HFF-Myc (cell line): Measurements from ENCODE around the gene CA14.
"Not testable (repeated sequence)": the region's sequence is repeated elsewhere in the genome, so short reads cannot be mapped to it uniquely, and the experiment has no call there.

Experiments used
- DNase-seq: peaks from one replicate; pipeline ENCODE4 v3.0.0-alpha.2; 2011; ENCODE audit warnings: low read depth; ENCODE audit errors: extremely low read depth
- H3K4me3 ChIP-seq: replicated peaks from 2 replicates; pipeline ENCODE4 v1.5.1; 2011; ENCODE audit warnings: low read depth, mild to moderate bottlenecking, control low read depth, low read length
- CTCF ChIP-seq: IDR thresholded peaks from 2 replicates; pipeline ENCODE4 v1.5.1; 2012; ENCODE audit warnings: mild to moderate bottlenecking, low read depth, low read length, control low read depth; ENCODE audit errors: missing control alignments

Gene CA14

GRCh38 chr1:150221552-150221951 is 36.0 kb upstream of the CA14 start:
- peak; percentile 35 for TF ChIP-seq CTCF
- H3K4me3 ChIP-seq: no peak overlapping the region
- DNase-seq: no peak

- H3K4me3 ChIP-seq: no peak overlapping the region
- no peak for TF ChIP-seq CTCF
- DNase-seq: no peak
These were observed 32.6 kb upstream of the CA14 start for GRCh38 chr1:150224983-150225382.

DNA sequence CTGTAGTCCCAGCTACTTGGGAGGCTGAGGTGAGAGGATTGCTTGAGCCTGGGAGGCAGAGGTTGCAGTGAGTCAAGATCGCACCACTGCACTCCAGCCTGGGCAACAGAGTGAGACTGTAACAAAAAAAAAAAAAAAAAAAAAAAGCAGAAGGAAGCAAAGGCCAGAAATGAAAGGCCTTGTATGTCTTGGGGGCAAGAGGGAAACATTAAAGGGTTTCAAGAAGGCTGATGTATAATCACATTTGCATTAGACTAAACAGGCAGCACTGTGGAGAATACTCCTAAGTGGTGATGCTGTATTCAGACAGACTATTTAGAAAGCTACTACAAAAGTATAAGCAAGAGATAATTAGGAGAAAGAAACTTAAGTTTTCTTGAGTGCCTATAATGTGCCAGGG is 32.0 kb upstream of the CA14 start:
- no peak for TF ChIP-seq CTCF
- DNase-seq: no peak
- no peak overlapping the region for H3K4me3 ChIP-seq

DNA sequence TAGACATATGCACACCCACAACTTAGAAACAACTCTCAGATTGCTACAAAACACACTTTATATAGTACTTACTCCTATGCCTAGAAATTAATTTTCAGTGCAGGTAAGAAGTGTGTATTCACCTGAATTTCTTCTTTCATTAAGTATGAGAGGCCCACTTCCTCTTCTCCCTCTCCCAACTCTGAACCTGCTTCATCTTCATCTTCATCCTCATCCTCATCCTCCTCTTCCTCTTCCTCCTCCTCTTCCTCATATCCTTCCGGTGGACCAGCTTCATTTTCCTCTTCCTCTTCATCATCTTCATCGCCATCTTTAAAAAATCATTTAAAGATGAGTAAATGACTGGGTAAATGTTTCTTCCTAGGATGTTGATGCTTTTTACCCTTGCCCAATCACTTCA is 31.1 kb upstream of the CA14 start:
- H3K4me3 ChIP-seq: no peak overlapping the region
- TF ChIP-seq CTCF: no peak
- no peak for DNase-seq

- H3K4me3 ChIP-seq: no peak overlapping the region
- TF ChIP-seq CTCF: no peak
- DNase-seq: no peak
These were observed 30.3 kb upstream of the CA14 start for GRCh38 chr1:150227228-150227627.

- not testable (repeated sequence) for H3K4me3 ChIP-seq, DNase-seq
These were observed 29.3 kb upstream of the CA14 start for GRCh38 chr1:150228246-150228645.

GRCh38 chr1:150232921-150233320 is 24.7 kb upstream of the CA14 start:
- H3K4me3 ChIP-seq, DNase-seq: not testable (repeated sequence)

DNA sequence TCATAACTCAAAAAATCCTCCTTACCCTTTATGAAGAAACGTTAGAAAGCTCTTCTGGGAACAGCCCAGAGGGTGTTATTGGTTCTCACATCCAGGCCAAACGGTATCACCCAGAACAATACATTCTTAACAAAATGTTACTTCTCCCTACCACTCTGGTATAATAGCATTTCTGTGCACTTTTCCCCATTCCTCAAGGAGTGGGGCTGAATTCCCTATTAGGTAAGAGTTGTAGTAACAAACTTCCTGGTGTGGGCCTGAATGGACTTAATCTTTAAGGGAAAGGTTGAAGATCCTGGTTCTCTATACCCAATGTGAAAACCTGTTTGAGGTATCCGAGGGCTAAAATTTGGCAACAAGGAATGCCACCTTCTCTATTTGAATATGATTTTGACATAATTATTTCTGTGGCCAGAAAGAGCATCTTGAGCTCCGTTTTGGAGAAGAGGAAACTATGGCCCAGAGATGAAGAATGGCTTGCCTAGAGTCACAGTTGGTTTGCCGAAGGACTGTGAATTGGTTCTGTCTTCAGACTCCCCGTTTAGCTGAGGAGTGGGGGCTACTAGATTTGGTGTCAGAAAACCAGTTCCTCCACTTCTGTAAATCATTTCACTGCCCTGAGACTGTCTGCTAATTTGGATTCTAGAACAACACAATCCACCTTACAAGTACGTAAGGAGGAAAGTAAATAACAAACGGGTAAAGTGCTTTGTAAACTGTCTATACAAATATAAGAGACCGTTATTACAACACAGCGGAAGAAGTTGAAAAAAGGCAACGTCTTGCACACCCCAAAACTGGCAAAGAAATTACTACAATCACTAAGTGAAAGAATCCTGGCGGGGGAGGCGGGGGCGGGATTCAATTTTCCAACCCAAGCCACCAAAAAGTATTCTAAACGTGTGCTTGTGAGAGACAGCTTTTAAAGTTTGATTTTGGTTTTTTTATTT is 23.9 kb upstream of the CA14 start:
- peak overlapping the region; percentile 98 for H3K4me3 ChIP-seq
- no peak for DNase-seq
- TF ChIP-seq CTCF: no peak
